ENCODE data around the gene FBLN7.
"Not testable (repeated sequence)": the region's sequence is repeated elsewhere in the genome, so short reads cannot be mapped to it uniquely, and the experiment has no call there.

DNA sequence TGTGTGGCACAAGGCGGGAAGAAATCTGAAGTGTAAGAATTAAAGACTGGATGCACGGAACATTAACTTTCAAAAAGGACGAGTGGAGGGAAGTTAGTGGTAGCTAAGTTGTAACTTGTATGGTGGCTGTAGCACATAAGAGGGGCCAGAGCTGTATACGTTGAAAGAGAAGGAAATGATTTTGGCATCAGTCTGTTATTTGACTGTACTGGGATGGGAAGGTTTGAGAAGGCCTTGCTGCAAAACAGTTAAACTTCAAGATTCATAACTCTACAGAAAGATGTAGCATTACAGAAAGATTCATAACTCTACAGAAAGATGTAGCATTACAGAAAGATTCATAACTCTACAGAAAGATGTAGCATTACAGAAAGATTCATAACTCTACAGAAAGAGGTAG lies 24.8 kb upstream of the FBLN7 start:
- TF ChIP-seq, protein P1, sequence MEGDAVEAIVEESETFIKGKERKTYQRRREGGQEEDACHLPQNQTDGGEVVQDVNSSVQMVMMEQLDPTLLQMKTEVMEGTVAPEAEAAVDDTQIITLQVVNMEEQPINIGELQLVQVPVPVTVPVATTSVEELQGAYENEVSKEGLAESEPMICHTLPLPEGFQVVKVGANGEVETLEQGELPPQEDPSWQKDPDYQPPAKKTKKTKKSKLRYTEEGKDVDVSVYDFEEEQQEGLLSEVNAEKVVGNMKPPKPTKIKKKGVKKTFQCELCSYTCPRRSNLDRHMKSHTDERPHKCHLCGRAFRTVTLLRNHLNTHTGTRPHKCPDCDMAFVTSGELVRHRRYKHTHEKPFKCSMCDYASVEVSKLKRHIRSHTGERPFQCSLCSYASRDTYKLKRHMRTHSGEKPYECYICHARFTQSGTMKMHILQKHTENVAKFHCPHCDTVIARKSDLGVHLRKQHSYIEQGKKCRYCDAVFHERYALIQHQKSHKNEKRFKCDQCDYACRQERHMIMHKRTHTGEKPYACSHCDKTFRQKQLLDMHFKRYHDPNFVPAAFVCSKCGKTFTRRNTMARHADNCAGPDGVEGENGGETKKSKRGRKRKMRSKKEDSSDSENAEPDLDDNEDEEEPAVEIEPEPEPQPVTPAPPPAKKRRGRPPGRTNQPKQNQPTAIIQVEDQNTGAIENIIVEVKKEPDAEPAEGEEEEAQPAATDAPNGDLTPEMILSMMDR (IDR thresholded peaks at IDR 0.05): not testable (repeated sequence)
- TF ChIP-seq POLR2A (IDR thresholded peaks at IDR 0.05): not testable (repeated sequence)

Data from right lobe of liver (tissue), 4 donors.